Measurements from ENCODE around the gene ETS1. TPM values are rescaled to one million over a fixed set of nuclear protein-coding genes. Genes with fewer than 3 reads are reported as not detected.

Gene ETS1
- total RNA-seq, 1 experiment from 2014 or later, result 29.9 TPM

DNA sequence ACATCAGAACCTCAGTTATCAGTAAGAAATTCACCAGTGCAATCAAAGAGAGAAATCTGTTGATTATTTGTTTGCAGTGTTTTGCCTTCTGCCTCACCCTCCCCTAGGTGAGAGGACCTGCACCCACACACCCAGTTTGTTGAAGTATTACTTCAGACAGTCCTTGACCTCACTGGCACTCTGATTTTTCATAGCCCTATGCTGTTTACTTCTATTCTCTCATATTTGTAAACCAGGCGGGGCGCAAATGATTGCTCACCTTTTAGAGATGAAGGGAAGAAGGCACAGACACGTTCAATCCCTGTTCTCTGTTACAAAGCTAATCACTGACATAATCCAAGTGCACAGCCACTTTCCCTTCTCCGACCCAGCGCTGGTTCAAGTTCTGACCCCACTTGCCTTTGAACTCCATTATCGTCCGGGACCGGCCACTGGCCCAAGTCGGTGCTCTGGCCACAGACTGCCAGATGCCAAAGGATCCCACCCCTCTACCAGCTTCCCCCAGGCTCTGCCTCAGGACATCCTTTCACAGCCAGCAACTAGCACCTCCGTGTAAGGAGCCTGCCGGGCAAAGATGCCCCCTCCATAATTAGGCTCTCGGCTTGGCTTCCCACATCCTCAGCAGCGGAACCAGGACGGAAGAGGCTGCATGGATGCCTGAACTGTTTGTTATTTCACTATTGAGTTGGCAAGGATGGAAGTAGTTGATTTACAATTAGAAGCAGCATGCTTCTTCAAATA lies 1.7 kb downstream of the ETS1 start:
- H3K27me3 Mint-ChIP-seq (ENCODE audit: low read depth), result no peaks in the 10 kb centered on the region
- peak overlapping the region; percentile 2 to 95 (median 17); a peak in 6 of 7 replicates for H3K27ac Mint-ChIP-seq
- TF ChIP-seq, protein P1, sequence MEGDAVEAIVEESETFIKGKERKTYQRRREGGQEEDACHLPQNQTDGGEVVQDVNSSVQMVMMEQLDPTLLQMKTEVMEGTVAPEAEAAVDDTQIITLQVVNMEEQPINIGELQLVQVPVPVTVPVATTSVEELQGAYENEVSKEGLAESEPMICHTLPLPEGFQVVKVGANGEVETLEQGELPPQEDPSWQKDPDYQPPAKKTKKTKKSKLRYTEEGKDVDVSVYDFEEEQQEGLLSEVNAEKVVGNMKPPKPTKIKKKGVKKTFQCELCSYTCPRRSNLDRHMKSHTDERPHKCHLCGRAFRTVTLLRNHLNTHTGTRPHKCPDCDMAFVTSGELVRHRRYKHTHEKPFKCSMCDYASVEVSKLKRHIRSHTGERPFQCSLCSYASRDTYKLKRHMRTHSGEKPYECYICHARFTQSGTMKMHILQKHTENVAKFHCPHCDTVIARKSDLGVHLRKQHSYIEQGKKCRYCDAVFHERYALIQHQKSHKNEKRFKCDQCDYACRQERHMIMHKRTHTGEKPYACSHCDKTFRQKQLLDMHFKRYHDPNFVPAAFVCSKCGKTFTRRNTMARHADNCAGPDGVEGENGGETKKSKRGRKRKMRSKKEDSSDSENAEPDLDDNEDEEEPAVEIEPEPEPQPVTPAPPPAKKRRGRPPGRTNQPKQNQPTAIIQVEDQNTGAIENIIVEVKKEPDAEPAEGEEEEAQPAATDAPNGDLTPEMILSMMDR (conservative IDR thresholded peaks at IDR 0.05), result no peak
- Histone ChIP-seq H3K18ac (ENCODE audit: insufficient read length, low read depth, low read length) (no peak overlapping the region), H3K4me1 (ENCODE audit: insufficient read depth, low read length) (peaks cover 14% of the 10 kb centered on the region; the same call in 1 of the 2 replicates), H3K14ac (ENCODE audit: insufficient read depth, low read length) (no peak overlapping the region; the same call in 1 of the 2 replicates), H3K56ac (ENCODE audit: insufficient read length, low read depth, low read length) (no peak overlapping the region), H3K79me2 (ENCODE audit: insufficient read depth, low read length) (peaks cover 2% of the 10 kb centered on the region; the same call in 1 of the 2 replicates), H2AK5ac (ENCODE audit: insufficient read length, low read length) (no peak overlapping the region), H3K4me2 (ENCODE audit: insufficient read depth, insufficient read length, low read length) (peak overlapping the region; percentile 80), H3T11ph (ENCODE audit: low read length) (no peak overlapping the region), H3K9me3 (ENCODE audit: control insufficient read depth, low read depth, low read length) (no peaks in the 10 kb centered on the region), H2BK120ac (ENCODE audit: low read depth, low read length, poor library complexity, severe bottlenecking) (no peak overlapping the region), H4K91ac (ENCODE audit: insufficient read length, low read depth, low read length) (no peak overlapping the region), H2BK20ac (ENCODE audit: low read depth, low read length, poor library complexity, severe bottlenecking) (no peak overlapping the region), H3K9ac (ENCODE audit: extremely low read depth, insufficient read length, low read length) (no peak overlapping the region), H4K5ac (ENCODE audit: insufficient read length, low read depth, low read length) (no peak overlapping the region), H2BK15ac (ENCODE audit: low read depth, low read length) (no peak overlapping the region), H3K27ac (ENCODE audit: insufficient read length, low read depth, low read length) (no peak overlapping the region), H2BK12ac (ENCODE audit: insufficient read length, low read depth, low read length) (no peak overlapping the region), H4K20me1 (ENCODE audit: control insufficient read depth, insufficient read depth, insufficient read length) (no peaks in the 10 kb centered on the region), H3K23ac (ENCODE audit: insufficient read length, low read depth, low read length) (no peak overlapping the region), H3K27me3 (ENCODE audit: insufficient read depth, low read length) (no peaks in the 10 kb centered on the region), H3K23me2 (ENCODE audit: insufficient read length, low read depth, low read length, poor library complexity, severe bottlenecking) (peaks cover 9% of the 10 kb centered on the region), H2AFZ (ENCODE audit: low read length) (no peak overlapping the region), H3K79me1 (ENCODE audit: insufficient read depth, low read depth, low read length, poor library complexity, severe bottlenecking) (no peaks in the 10 kb centered on the region), H2BK5ac (ENCODE audit: insufficient read length, low read length) (no peak overlapping the region), H4K8ac (replicated peaks; ENCODE audit: insufficient read length, low read depth, low read length) (no peak overlapping the region), H3K4ac (ENCODE audit: low read depth, low read length) (no peak overlapping the region)
- WGBS (ENCODE audit: extremely low coverage, insufficient read length, low lambda C conversion rate), result no CpG with 5 or more reads among the region's 14 CpGs
- H3K4me3 Mint-ChIP-seq, result peak overlapping the region; percentile 79 to 91
- H3K9me3 Mint-ChIP-seq, result peaks cover 0 to 4% of the 10 kb centered on the region in 2 experiments; a peak in 2 of 5 replicates
- peaks cover 60 to 68% of the 10 kb centered on the region in 2 experiments for H3K4me1 Mint-ChIP-seq
- H3K36me3 Mint-ChIP-seq (ENCODE audit: insufficient read depth in 1 of 3, low read depth in 3 of 3), result peaks cover 0 to 5% (median 2%) of the 10 kb centered on the region in 3 experiments; a peak in 5 of 7 replicates
- DNase-seq, result peak; percentile 48

Measured in H9 (cell line).